Measurements from ENCODE around the gene PAPLN. TPM values are rescaled to one million over a fixed set of nuclear protein-coding genes. Genes with fewer than 3 reads are reported as not detected.

Gene PAPLN
- total RNA-seq, 2 experiments from 2014 or later: 0.72 to 1.0 TPM

Other genes starting within 250 kb of the PAPLN start
- 10 to 100 TPM; 15.2 to 15.5 TPM for gene ZFYVE1, start 210.4 kb upstream of the PAPLN start, total RNA-seq
- 100 to 1,000 TPM; 111 to 116 TPM for gene RBM25, start 179.0 kb upstream of the PAPLN start, total RNA-seq
- gene PSEN1, start 101.0 kb upstream of the PAPLN start, total RNA-seq: 10 to 100 TPM; 38.5 to 43.0 TPM
- gene NUMB, start 221.0 kb downstream of the PAPLN start, total RNA-seq: 10 to 100 TPM; 47.5 to 50.3 TPM